Uterus (tissue), 4 donors: ENCODE data around the gene FYN. TPM values are rescaled to one million over a fixed set of nuclear protein-coding genes. Genes with fewer than 3 reads are reported as not detected.

Experiments used
- DNase-seq, 2 donors: peaks; one replicate each; pipeline ENCODE4 v3.0.0-alpha.2; 2019 to 2020
- H3K27ac ChIP-seq, 2 donors: fragments of 200-600 bp; sonication (generic); 1 replicate in 1 of 2; 2 replicates in 1 of 2; pipeline ENCODE4 v1.5.1; 2016 to 2018
- H3K27me3 ChIP-seq, 2 donors: fragments of 200-600 bp; sonication (generic); one replicate each; pipeline ENCODE4 v1.5.1; 2018 to 2019; ENCODE audit warnings: control low read depth in 1 of 2
- H3K36me3 ChIP-seq, 2 donors: fragments of 200-600 bp; sonication (generic); one replicate each; pipeline ENCODE4 v1.5.1; 2019; ENCODE audit warnings: control low read depth in 1 of 2
- H3K4me1 ChIP-seq, 2 donors: fragments of 200-600 bp; sonication (generic); one replicate each; pipeline ENCODE4 v1.5.1; 2018 to 2019; ENCODE audit warnings: control low read depth in 1 of 2
- H3K4me3 ChIP-seq, 2 donors: fragments of 200-600 bp; sonication (generic); 1 replicate in 1 of 2; 2 replicates in 1 of 2; pipeline ENCODE4 v1.5.1; 2018 to 2019; ENCODE audit warnings: mild to moderate bottlenecking in 1 of 2
- H3K9me3 ChIP-seq, 2 donors: fragments of 200-600 bp; sonication (generic); one replicate each; pipeline ENCODE4 v1.5.1; 2019; ENCODE audit warnings: control low read depth in 1 of 2
- POLR2A ChIP-seq, 2 donors: fragments of 450-650 bp; IDR thresholded peaks; one replicate each; pipeline ENCODE4 v1.6.1; 2016; ENCODE audit warnings: antibody characterized with exemption in 2 of 2, mild to moderate bottlenecking in 1 of 2, moderate library complexity in 1 of 2
- intact Hi-C: fragments of 100-400 bp; cut with DNase I; formaldehyde crosslinking; loops from one replicate; pipeline ENCODE4 v1.15.1; 2023; ENCODE audit warnings: low total_unique reads
- total RNA-seq, 4 donors: library from RNA; depleted of rRNA in 3 of 4; stranded (reverse); fragments of >200 nt in 3 of 4; gene quantifications; one replicate each; pipeline versions ENCODE4 v1.1.0 to v1.2.4, GENCODE V29; 2014 to 2023
- TF ChIP-seq, protein P1 (sequence below), 4 experiments: fragments of 200-600 bp in 2 of 4; fragments of 450-650 bp in 2 of 4; sonication (generic) in 2 of 4; IDR thresholded peaks; one replicate each; pipeline ENCODE4 v1.5.1; 2016 to 2019; ENCODE audit warnings: antibody characterized with exemption in 4 of 4, mild to moderate bottlenecking in 2 of 4, moderate library complexity in 1 of 4
- donor health status: DM: yes; HTN: yes; CAD: no.

Gene FYN
- total RNA-seq, 4 donors from 2014 or later: 50.7 to 208 (median 135) TPM

DNA sequence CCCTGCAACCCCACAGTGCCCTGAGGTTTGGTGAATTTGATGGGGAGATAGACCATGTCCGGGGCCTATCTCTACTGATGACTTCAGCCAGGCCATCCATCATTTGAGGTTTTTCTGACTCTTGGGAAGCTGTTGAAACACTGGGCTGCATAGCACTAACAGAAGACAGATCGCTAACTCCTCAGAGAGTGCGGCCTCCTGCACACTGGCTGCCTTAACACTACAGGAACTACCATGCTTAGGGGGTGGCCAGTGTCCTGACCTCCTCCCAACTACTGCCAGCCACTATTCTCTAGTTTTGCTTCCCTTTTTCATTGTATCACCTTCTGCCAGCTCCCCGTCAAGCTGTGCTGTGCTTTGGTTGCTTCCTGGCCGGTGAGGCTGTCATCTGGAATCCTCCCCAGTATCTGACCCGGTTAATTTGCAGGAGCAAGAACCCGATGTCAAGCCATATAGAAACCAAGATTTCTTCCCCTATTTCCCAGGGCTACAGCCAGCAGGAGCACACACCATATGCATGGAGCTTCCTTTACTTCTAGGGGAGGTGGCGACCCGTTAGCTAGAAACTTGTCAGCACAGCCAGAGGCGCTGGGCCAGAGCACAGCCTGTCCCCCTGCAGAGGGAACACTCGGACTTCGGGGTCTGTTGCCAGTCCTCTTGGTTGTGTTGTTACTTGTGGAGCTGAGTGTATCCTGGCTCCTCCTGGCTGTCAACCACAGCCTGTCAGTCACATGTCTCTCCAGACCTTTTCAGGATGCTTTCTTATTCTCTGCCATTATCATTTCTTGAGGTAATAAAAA, 210.3 kb downstream of the FYN start:
- intact Hi-C loops: no loop called here
- DNase-seq: peak; percentile 55 to 61
- Histone ChIP-seq H3K27me3 (no peaks in the 10 kb centered on the region), H3K27ac (peak overlapping the region; percentile 77 to 90), H3K9me3 (no peaks in the 10 kb centered on the region), H3K36me3 (no peaks in the 10 kb centered on the region), H3K4me1 (peaks cover 11 to 22% of the 10 kb centered on the region in 2 donors), H3K4me3 (no peak overlapping the region)
- TF ChIP-seq, protein P1, sequence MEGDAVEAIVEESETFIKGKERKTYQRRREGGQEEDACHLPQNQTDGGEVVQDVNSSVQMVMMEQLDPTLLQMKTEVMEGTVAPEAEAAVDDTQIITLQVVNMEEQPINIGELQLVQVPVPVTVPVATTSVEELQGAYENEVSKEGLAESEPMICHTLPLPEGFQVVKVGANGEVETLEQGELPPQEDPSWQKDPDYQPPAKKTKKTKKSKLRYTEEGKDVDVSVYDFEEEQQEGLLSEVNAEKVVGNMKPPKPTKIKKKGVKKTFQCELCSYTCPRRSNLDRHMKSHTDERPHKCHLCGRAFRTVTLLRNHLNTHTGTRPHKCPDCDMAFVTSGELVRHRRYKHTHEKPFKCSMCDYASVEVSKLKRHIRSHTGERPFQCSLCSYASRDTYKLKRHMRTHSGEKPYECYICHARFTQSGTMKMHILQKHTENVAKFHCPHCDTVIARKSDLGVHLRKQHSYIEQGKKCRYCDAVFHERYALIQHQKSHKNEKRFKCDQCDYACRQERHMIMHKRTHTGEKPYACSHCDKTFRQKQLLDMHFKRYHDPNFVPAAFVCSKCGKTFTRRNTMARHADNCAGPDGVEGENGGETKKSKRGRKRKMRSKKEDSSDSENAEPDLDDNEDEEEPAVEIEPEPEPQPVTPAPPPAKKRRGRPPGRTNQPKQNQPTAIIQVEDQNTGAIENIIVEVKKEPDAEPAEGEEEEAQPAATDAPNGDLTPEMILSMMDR (IDR thresholded peaks at IDR 0.05): no peak
- no peak for TF ChIP-seq POLR2A (IDR thresholded peaks at IDR 0.05)

DNA sequence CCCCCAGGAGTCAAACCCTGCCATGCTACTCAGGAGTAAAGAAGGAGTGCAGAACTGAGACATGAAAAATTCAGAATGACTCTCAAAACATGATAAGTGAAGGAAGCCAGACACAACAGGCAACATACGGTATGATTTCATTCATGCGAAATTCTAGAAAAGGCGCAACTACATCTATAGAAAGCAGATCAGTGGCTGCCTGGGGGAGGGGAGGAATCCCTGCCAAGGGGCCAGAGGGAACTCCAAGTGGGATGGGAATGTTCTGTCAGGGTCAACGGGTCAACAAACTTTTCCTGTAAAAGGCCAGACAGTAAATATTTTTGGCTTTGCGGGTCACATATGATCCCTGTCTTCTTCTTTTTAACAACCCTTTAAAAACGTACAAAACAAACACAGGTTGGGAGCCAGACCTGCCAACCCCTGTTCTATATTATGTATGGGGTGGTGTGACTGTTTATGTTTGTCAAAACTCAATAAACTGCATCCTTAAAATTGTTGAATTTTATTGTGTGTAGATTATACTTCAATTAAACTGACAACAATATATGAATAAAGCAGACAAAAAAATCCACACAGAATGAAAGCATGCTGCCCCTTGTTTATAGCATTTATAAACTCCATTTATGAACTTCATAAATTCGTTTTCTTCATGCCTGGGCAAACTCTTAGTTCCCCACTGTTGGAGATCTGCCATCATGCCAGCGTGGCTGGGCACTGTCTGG, 211.0 kb downstream of the FYN start:
- intact Hi-C loops: no loop called here
- H3K27ac ChIP-seq: peak overlapping the region; percentile 77 to 90
- H3K4me1 ChIP-seq: peaks cover 11 to 22% of the 10 kb centered on the region in 2 donors
- no peak for DNase-seq
- TF ChIP-seq POLR2A (IDR thresholded peaks at IDR 0.05): no peak
- TF ChIP-seq, protein P1 (IDR thresholded peaks at IDR 0.05): no peak
- no peaks in the 10 kb centered on the region for H3K9me3 ChIP-seq
- H3K27me3 ChIP-seq: no peaks in the 10 kb centered on the region
- no peaks in the 10 kb centered on the region for H3K36me3 ChIP-seq
- H3K4me3 ChIP-seq: no peak overlapping the region

DNA sequence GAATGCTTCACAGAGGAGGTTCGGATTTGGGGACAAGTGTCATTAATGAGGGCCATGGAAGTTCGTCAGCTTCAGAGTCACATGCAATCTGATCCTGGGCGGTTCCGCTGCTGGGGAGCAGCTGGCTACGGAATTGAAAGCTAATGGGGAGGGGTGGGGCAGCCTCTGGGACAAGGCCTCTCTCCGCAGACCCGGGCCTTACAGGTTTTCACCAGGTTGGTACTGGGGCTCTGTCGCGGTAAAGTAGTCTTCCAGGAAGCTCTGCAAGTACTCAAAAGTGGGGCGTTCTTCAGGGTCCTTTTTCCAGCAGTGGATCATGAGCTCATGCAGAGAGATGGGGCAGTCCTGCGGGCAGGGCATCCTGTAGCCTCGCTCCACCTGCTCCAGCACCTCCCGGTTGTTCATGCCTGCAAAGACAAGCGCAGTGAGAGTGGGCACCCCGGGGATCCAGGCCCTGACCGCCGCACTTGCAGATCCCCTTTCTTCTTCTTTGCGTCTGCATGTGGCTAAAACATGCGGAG, 211.7 kb downstream of the FYN start:
- no peaks in the 10 kb centered on the region for H3K36me3 ChIP-seq
- H3K9me3 ChIP-seq: no peaks in the 10 kb centered on the region
- no peaks in the 10 kb centered on the region for H3K27me3 ChIP-seq
- intact Hi-C loops: no loop called here
- TF ChIP-seq POLR2A (IDR thresholded peaks at IDR 0.05): no peak
- TF ChIP-seq, protein P1 (IDR thresholded peaks at IDR 0.05): no peak
- peaks cover 11 to 22% of the 10 kb centered on the region in 2 donors for H3K4me1 ChIP-seq
- H3K4me3 ChIP-seq: no peak overlapping the region
- no peak for DNase-seq
- peak overlapping the region; percentile 77 to 90 for H3K27ac ChIP-seq

DNA sequence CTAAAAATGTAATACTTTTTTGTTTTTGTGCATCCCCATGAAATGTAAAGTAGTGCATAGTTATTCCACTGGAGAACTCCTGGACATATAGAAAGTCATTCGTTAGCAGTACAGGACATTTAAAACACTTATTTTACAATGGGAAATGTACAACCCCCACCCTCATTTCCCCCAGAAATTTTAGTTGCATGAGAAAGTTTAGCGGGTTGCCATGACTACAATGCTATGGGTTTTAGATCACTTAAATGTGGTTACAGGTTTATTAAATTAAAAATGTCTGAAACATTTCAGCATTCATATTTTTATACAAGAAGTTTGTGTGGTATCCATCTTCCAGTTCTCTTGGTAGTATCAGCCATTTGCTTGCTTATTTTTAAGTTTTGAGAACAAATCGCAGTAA, 212.7 kb downstream of the FYN start:
- Histone ChIP-seq H3K4me3 (no peak overlapping the region), H3K9me3 (no peaks in the 10 kb centered on the region), H3K27ac (peak overlapping the region in 1 of 2 donors; percentile 90), H3K27me3 (no peaks in the 10 kb centered on the region), H3K36me3 (no peaks in the 10 kb centered on the region), H3K4me1 (peaks cover 11 to 17% of the 10 kb centered on the region in 2 donors)
- DNase-seq: no peak
- intact Hi-C loops: no loop called here
- TF ChIP-seq POLR2A (IDR thresholded peaks at IDR 0.05): no peak
- TF ChIP-seq, protein P1 (IDR thresholded peaks at IDR 0.05): no peak
